Lower leg skin (tissue), 4 donors: Measurements from ENCODE around the gene STXBP6. TPM values are rescaled to one million over a fixed set of nuclear protein-coding genes. Genes with fewer than 3 reads are reported as not detected.

Source experiments
- DNase-seq, 2 donors: peaks; one replicate each; pipeline ENCODE4 v3.0.0-alpha.2; 2019; ENCODE audit warnings: low spot score in 2 of 2
- H3K4me3 ChIP-seq: fragments of 200-600 bp; sonication (generic); 2 replicates; pipeline ENCODE4 v1.5.1; 2017; ENCODE audit warnings: mild to moderate bottlenecking, low read depth; ENCODE audit not compliant: poor library complexity, severe bottlenecking
- CTCF ChIP-seq, 3 donors: fragments of 450-650 bp; IDR thresholded peaks; one replicate each; pipeline ENCODE4 v1.5.1; 2016; ENCODE audit warnings: antibody characterized with exemption in 3 of 3, mild to moderate bottlenecking in 3 of 3, moderate library complexity in 2 of 3
- POLR2A ChIP-seq, 2 donors: fragments of 450-650 bp; IDR thresholded peaks; one replicate each; pipeline ENCODE4 v1.6.1; 2016 to 2017; ENCODE audit warnings: antibody characterized with exemption in 2 of 2, mild to moderate bottlenecking in 1 of 2, moderate library complexity in 1 of 2
- WGBS, 2 donors: methylation state at CpG; one replicate each; pipeline ENCODE4 v1.1.5; 2018; 5-methylcytosine and 5-hydroxymethylcytosine counted together
- intact Hi-C: fragments of 100-400 bp; cut with DNase I; formaldehyde crosslinking; loops from one replicate; pipeline ENCODE4 v1.15.0; 2023; ENCODE audit warnings: low total_unique reads
- total RNA-seq, 4 donors: library from RNA; depleted of rRNA; stranded (reverse); fragments of >200 nt; gene quantifications; one replicate each; pipeline ENCODE4 v1.1.0, GENCODE V29; 2016

STXBP6 gene
- total RNA-seq, 4 donors from 2014 or later = 24.6 to 49.3 (median 36.9) TPM

- WGBS, 2 donors = 74 to 82% methylated on average over 7 of the region's 7 CpGs
- TF ChIP-seq POLR2A (IDR thresholded peaks at IDR 0.05) (no peak), CTCF (IDR thresholded peaks at IDR 0.05) (no peak)
- no peak overlapping the region for H3K4me3 ChIP-seq
- intact Hi-C loops = loop anchor here (10.0 kb wide), 1 partner anchor 229 kb away; no protein-coding TSS in a partner anchor
- DNase-seq = no peak
Observed at GRCh38 chr14:25044106-25044698, 5.7 kb downstream of the STXBP6 start.

- no peak for TF ChIP-seq CTCF (IDR thresholded peaks at IDR 0.05)
- no peak for TF ChIP-seq POLR2A (IDR thresholded peaks at IDR 0.05)
- H3K4me3 ChIP-seq = no peak overlapping the region
- 62 to 70% methylated on average over 14 of the region's 14 CpGs for WGBS, 2 donors
- no peak for DNase-seq
- intact Hi-C loops = loop anchor here (10.0 kb wide), 1 partner anchor 228 kb away; no protein-coding TSS in a partner anchor
Observed at GRCh38 chr14:25042362-25043299, 7.3 kb downstream of the STXBP6 start.

- 77 to 78% methylated on average over 2 of the region's 2 CpGs for WGBS, 2 donors
- intact Hi-C loops = loop anchor here (10.0 kb wide), 1 partner anchor 227 kb away; no protein-coding TSS in a partner anchor
- DNase-seq = no peak
- H3K4me3 ChIP-seq = no peak overlapping the region
- TF ChIP-seq POLR2A (IDR thresholded peaks at IDR 0.05) = no peak
- TF ChIP-seq CTCF (IDR thresholded peaks at IDR 0.05) = no peak
Observed at GRCh38 chr14:25041898-25042297, 8.0 kb downstream of the STXBP6 start.

- intact Hi-C loops = loop anchor here (10.0 kb wide), 1 partner anchor 227 kb away; no protein-coding TSS in a partner anchor
- H3K4me3 ChIP-seq = no peak overlapping the region
- no peak for DNase-seq
- TF ChIP-seq CTCF (IDR thresholded peaks at IDR 0.05) (no peak), POLR2A (IDR thresholded peaks at IDR 0.05) (no peak)
- WGBS, 2 donors = 70 to 80% methylated on average over 4 of the region's 4 CpGs
Observed at GRCh38 chr14:25041484-25041883, 8.5 kb downstream of the STXBP6 start.

- WGBS, 2 donors = 95 to 98% methylated on average over 5 of the region's 5 CpGs
- TF ChIP-seq POLR2A (IDR thresholded peaks at IDR 0.05) (no peak), CTCF (IDR thresholded peaks at IDR 0.05) (no peak)
- H3K4me3 ChIP-seq = no peak overlapping the region
- DNase-seq = no peak
- intact Hi-C loops = loop anchor here (10.0 kb wide), 1 partner anchor 225 kb away; no protein-coding TSS in a partner anchor
Observed at GRCh38 chr14:25039933-25040332, 10.0 kb downstream of the STXBP6 start.
